ENCODE results near the gene SLC9A7.

Gene SLC9A7

GRCh38 chrX:46624090-46624786 lies 134.7 kb downstream of the SLC9A7 start:
- H3K4me1 ChIP-seq (ENCODE audit: control insufficient read depth, insufficient read depth, low read length) = peaks cover 13% of the 10 kb centered on the region
- no peaks in the 10 kb centered on the region for H3K9me3 ChIP-seq (ENCODE audit: control insufficient read depth, insufficient read depth, low read depth, low read length)
- H3K27ac ChIP-seq (ENCODE audit: extremely low read depth, low read depth, low read length) = no peak overlapping the region
- TF ChIP-seq ZBTB1 (tag by site-specific recombination; IDR thresholded peaks at IDR 0.05) (no peak), ZBTB21 (tag by site-specific recombination; IDR thresholded peaks at IDR 0.05) (no peak), ZFP41 (tag by site-specific recombination; IDR thresholded peaks at IDR 0.05; ENCODE audit: borderline replicate concordance) (no peak), HOXC10 (CRISPR knock-in tag; IDR thresholded peaks at IDR 0.05) (no peak), ZSCAN30 (tag by site-specific recombination; IDR thresholded peaks at IDR 0.05) (no peak)
- no peak overlapping the region for H3K4me3 ChIP-seq (ENCODE audit: low read depth, low read length)
- peaks cover 0 to 5% of the 10 kb centered on the region in 2 experiments; a peak in 2 of 3 replicates for H3K36me3 ChIP-seq (ENCODE audit: control insufficient read depth in 2 of 2, insufficient read depth in 1 of 2, low read length in 2 of 2)
- ChIA-PET CTCF (no interaction called here), POLR2A (no interaction called here)

- H3K9me3 ChIP-seq (ENCODE audit: control insufficient read depth, insufficient read depth, low read depth, low read length) = 0 out of 2 replicates have a peak, but pooled peaks cover 4% of the 10 kb centered on the region
- H3K27ac ChIP-seq (ENCODE audit: extremely low read depth, low read depth, low read length) = no peak overlapping the region
- H3K36me3 ChIP-seq (ENCODE audit: control insufficient read depth in 2 of 2, insufficient read depth in 1 of 2, low read length in 2 of 2) = peaks cover 0 to 12% of the 10 kb centered on the region in 2 experiments; a peak in 2 of 3 replicates
- H3K4me3 ChIP-seq (ENCODE audit: low read depth, low read length) = no peak overlapping the region
- no peak for TF ChIP-seq ZNF341 (tag by site-specific recombination; IDR thresholded peaks at IDR 0.05; ENCODE audit: low read depth)
- no peak for TF ChIP-seq ZNF132 (tag by site-specific recombination; IDR thresholded peaks at IDR 0.05; ENCODE audit: borderline replicate concordance)
- TF ChIP-seq SCRT2 (tag by site-specific recombination; IDR thresholded peaks at IDR 0.05) = no peak
- no peak for TF ChIP-seq ZBTB49 (tag by site-specific recombination; IDR thresholded peaks at IDR 0.05; ENCODE audit: low read depth)
- no peak for TF ChIP-seq ZNF555 (tag by site-specific recombination; conservative IDR thresholded peaks at IDR 0.05)
- no peak for TF ChIP-seq ZNF155 (tag by site-specific recombination; IDR thresholded peaks at IDR 0.05)
- TF ChIP-seq INSM2 (tag by site-specific recombination; IDR thresholded peaks at IDR 0.05) = no peak
- TF ChIP-seq ZFP41 (tag by site-specific recombination; IDR thresholded peaks at IDR 0.05; ENCODE audit: borderline replicate concordance) = no peak
- no peak for TF ChIP-seq ZNF513 (tag by site-specific recombination; IDR thresholded peaks at IDR 0.05)
- TF ChIP-seq MZF1 (tag by site-specific recombination; IDR thresholded peaks at IDR 0.05; ENCODE audit: borderline replicate concordance) = no peak
- no peak for TF ChIP-seq ZNF776 (tag by site-specific recombination; IDR thresholded peaks at IDR 0.05; ENCODE audit: borderline replicate concordance)
- no peak for TF ChIP-seq ZNF837 (tag by site-specific recombination; IDR thresholded peaks at IDR 0.05)
- no peak for TF ChIP-seq ZNF202 (tag by site-specific recombination; IDR thresholded peaks at IDR 0.05; ENCODE audit: borderline replicate concordance)
- TF ChIP-seq MYNN (tag by site-specific recombination; IDR thresholded peaks at IDR 0.05; ENCODE audit: borderline replicate concordance) = no peak
- TF ChIP-seq ZNF571 (tag by site-specific recombination; IDR thresholded peaks at IDR 0.05) = no peak
- TF ChIP-seq ZNF426 (tag by site-specific recombination; IDR thresholded peaks at IDR 0.05) = no peak
- TF ChIP-seq ZFP37 (tag by site-specific recombination; IDR thresholded peaks at IDR 0.05) = no peak
- no peak for TF ChIP-seq GLIS2 (tag by site-specific recombination; IDR thresholded peaks at IDR 0.05)
- TF ChIP-seq ZBTB20 (tag by site-specific recombination; IDR thresholded peaks at IDR 0.05) = no peak
- ChIA-PET POLR2A (no interaction called here), CTCF (interaction anchor here (1.0 kb wide), 1 partner anchor 34 kb away, joined by 3 read pairs; no protein-coding TSS in a partner anchor)
- H3K4me1 ChIP-seq (ENCODE audit: control insufficient read depth, insufficient read depth, low read length) = no peaks in the 10 kb centered on the region
Measured at GRCh38 chrX:46621572-46621971, 137.3 kb downstream of the SLC9A7 start.
